NCI-H2029 treated with DMSO at 0.1 percent for 48 hours (cell line): ENCODE results near the gene COA7.

Source experiments
- DNase-seq: peaks from one replicate; lab custom pipeline; 2025; lab: John Stamatoyannopoulos, UW

The COA7 gene

GRCh38 chr1:52669696-52670095 lies 28.5 kb downstream of the COA7 start:
- DNase-seq: no peak

DNA sequence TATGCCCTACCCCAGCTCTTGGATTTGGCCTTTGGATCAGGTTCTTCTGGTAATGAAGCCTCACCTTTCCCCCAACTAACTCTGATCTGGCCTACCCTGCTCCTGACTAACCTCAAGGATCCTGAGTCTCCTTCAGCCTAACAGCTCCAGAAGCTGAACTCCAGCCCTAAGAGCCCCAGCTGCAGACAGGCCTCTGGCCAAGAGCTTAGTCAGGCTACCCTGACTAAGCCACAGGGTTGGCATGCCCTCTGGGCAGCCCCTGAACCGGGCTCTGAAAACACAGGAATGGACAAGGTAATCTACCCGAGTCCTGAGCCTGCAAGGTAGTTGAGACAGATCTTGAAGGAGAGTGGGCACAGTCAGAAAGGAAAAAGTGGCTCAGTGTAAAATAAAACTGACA lies 29.4 kb downstream of the COA7 start:
- no peak for DNase-seq

DNA sequence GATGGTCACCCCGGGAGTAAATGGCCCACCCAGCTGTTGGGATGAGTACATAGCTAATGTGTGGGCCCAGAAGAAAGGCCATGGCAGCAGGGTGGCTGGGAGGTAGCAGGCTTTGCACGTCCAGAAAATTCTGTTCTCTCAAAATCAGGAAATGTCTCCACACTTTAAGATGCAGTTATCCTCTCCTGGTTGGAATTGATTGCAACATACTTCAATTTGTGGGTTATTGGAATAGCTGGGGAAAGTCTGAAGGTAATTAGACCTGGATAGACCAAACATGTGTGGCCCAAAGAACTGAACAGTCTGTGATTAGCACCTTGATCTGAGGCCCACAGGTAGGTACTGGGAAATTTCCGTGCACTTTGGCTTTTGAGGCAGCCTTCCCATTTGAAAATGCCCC lies 30.2 kb downstream of the COA7 start:
- DNase-seq: no peak

GRCh38 chr1:52667290-52667689 lies 30.9 kb downstream of the COA7 start:
- no peak for DNase-seq

DNA sequence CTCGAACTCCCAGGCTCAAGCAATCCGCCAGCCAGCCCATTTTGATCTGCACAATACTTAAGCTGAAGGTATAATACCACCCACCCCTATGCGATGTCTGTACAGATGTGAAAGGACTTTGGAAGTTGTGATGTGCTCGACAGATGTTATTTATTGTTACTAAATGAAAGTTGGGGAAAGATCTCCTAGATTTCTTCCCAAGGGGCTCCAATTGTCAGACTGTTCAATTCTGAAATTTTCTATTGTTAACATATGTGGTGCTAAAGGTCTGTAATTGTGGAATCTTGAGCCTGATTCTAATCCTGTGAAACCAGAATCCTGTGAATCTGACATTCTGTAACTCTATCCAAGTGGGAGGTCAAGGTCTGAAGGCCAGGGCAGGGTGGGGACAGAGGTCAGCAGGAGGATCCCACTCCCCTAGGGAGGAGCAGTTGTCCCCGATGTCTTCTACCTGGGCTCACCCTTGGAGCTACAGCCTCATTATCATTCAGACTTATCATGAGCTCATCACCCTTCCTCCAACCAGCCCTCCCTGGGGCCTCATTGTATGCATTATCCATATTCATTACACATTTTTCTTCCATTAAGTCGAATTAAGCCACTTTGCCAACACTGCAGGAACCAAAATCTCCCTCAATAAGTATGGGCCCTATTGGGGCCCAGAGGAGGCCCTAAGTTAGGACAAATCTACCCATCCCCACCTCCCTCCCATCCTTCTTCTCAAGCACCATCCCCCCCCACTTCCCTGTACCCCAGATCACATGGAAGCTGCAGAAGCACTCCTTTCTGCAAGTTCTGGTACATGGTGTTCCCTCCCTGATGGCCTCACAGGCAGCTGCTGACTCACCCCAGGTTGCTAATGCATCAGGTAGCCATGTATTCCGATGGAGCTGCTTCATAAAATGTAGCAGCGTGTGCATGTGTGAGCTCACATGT lies 32.9 kb downstream of the COA7 start:
- DNase-seq: no peak

- no peak for DNase-seq
These were observed 34.4 kb downstream of the COA7 start for GRCh38 chr1:52663716-52664115.

- peak; percentile 39 for DNase-seq
These were observed 35.4 kb downstream of the COA7 start for GRCh38 chr1:52662645-52663313.

DNA sequence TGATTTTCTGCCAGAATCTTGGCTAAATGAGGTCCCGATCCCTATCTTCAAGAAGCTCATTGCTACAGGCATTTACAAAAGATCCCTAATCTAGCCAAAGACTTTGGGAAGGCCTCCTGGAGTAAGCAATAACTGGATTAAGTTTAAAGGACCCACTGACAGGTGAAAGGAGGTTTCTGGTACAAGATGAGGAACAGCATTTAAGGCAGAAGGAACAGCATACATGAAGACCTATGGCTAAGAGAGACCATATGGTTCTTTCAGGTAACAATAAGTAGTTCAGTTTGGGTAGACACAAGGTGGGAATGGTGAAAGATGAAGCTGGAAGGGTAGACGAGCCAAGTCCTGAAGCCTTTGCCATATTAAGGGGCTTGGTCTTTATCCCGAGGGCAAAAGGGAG lies 37.3 kb downstream of the COA7 start:
- DNase-seq: no peak

DNA sequence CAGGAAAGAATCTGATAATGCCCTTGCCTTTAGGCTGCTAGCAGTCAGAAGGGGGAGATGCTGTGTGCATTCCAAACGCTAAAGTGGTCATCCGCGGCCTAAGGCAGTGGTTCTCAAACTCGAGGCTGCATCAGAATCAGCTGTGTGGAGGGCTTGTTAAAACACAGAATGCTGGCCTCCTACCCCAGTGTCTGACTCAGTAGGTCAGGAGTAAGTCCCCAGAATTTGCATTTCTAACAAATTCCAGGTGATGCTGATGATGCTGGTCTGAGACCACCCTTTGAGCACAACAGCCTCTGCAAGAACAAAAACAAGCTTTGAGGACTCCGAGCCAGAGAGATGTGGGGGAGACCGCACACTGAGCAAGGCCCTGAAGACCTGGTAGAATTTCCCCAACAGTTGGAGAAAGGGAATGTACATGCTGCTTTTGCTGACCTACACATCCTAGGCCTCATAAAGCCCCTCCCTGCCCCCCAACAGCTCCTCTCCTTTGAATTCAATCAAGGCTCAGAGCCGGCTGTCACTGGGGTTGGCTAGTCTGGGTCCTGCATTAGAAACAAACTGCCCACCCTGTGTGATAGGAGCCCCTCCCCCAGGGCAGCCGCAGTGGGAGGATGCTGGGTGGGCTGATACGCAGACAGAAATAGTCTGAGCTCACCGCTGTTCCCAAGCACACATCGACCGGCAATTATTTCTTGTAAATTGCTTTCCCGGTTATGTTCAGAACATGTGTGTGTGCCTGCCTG lies 38.1 kb downstream of the COA7 start:
- DNase-seq: no peak

DNA sequence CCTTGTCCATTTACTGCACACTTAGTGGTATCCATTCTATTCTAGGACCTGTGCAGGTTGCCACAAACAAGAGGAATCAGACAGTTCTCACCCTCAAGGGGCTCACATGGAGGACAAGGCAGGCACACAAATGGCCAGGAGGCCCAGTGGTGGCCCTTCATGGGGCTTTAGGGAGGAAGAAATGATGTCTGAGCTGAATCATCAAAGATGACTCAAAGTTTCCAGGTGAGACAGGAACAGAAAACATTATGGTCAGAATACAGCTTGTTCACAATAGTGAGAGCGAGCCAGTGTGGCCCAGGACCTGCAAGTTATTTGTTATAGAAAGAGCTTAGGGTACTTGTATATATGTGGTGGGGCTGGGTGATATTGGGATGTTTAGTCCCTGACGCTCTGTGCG lies 38.8 kb downstream of the COA7 start:
- DNase-seq: no peak

DNA sequence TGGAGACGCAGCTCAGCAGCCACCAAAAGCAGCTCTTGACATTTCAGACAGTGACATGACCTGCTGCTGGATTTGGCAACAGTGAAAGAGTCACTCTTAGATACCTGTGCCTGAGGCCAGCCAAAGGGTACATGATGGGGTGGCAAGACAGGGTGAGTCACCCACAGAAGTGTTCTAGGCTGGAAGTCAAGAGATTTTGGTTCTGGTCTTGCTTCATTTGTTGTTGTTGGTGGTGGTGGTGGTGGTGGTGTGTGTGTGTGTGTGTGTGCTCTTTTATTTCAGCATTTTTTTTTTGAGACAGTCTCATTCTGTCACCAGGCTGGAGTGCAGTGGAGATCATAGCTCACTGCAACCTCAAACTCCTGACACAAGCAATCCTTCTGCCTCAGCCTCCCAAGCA lies 39.4 kb downstream of the COA7 start:
- no peak for DNase-seq

DNA sequence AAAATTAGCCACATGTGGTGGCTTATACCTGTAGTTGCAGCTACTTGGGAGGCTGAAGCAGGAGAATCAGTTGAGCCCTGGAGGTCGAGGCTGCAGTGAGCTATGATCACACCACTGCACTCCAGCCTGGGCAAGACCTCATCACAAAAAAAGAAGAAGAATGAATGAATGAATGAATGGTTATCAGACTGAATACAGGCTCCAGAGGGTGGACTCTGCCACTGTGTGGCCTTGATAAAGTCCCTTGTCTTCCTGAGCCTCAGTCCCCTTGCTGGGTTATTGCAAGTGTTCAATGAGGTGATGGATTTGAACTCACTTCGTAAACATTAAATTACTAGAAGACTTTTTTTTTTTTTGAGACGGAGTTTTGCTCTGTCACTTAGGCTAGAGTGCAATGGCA lies 40.4 kb downstream of the COA7 start:
- no peak for DNase-seq

DNA sequence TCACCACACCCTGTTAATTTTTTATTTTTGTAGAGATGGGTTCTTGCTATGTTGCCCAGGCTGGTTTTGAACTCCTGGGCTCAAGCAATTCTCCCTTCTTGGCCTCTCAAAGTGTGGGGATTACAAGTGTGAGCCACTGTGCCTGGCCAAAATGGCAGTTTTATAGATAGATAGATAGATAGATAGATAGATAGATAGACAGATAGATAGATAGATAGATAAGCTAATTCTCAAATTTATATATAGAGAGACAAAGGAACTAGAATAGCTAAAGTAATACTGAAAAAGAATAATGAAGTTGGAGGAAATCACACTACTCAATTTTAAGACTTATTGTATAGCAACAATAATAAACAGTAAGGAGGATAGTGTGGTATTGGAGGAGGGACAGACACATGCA lies 44.1 kb downstream of the COA7 start:
- no peak for DNase-seq

GRCh38 chr1:52653207-52653849 lies 44.8 kb downstream of the COA7 start:
- DNase-seq: no peak

DNA sequence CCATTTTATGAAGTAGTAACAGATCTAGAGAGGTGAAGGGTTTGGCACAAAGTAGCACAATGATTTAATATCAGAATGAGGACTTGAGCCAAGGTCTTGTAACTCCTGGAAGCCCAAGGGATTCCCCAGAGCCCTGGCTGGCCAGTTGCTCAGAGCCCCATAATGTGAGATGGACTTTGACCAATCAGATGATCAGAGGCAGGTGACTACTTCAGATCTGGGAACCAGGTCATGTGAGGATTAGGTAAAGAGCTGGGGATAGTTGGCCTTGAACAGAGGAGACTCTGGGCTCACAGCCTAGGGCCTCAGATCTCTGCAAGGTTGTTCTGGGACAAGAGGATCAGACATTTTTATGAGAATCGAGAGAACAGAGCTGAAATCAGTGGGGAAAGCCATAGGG lies 46.2 kb downstream of the COA7 start:
- DNase-seq: no peak

DNA sequence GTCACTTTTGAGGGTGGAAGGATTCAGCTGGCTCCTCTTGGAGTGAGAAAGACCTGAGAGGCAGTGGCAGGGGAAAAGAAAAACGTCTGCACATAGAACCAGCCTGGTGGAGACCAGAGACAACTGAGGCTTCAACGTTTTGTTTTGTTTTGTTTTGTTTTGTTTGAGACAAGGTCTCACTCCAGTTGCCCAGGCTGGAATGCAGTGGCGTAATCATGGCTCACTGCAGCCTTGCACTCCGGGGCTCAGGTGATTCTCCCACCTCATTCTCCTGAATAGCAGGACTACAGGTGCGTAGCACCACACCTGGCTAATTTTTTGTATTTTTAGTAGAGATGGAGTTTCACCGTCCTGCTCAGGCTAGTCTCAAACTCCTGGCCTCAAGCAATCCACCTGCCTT lies 52.9 kb downstream of the COA7 start:
- DNase-seq: no peak

- DNase-seq: no peak
These were observed 56.8 kb downstream of the COA7 start for GRCh38 chr1:52641307-52641706.

- DNase-seq: no peak
These were observed 57.5 kb downstream of the COA7 start for GRCh38 chr1:52640697-52641096.

GRCh38 chr1:52637946-52638345 lies 60.2 kb downstream of the COA7 start:
- no peak for DNase-seq

GRCh38 chr1:52636721-52637695 lies 61.1 kb downstream of the COA7 start:
- DNase-seq: no peak
